NCI-H2196 (cell line): Measurements from ENCODE around the gene COX11.

Experiments used
- DNase-seq: peaks from one replicate; lab custom pipeline; 2025; ENCODE audit not compliant: unreplicated experiment; lab: John Stamatoyannopoulos, UW

The COX11 gene

DNA sequence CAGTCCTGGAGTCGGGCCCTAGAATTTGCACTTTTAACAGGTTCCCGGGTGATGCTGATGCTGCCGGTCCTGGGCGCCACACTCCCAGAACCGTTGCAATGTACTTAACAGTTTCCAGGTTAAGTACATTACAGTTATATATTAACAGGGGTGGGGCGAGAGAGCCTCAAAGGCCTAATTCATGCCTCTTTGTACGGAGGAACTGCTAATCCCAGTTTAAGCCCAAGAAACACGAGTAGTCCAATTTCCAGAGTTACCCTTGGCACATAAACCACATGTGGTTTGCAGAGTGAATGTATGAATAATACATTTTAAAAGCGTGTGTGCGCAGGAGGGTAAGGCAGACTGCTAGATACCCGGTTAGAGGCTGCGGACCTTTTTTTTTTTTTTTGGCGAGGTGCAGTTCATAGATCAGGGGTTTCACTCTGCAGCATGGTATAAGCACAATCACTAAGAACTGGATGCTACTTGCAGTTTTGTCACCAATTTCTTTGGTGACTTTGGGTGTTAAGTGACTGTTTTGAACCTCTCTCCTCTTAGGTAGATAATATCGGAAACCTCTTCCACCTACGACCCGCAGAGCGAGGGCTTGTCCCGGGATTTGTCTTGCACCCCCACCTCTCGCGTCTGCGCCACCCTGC, 713 bp downstream of the COX11 start:
- no peak for DNase-seq

DNA sequence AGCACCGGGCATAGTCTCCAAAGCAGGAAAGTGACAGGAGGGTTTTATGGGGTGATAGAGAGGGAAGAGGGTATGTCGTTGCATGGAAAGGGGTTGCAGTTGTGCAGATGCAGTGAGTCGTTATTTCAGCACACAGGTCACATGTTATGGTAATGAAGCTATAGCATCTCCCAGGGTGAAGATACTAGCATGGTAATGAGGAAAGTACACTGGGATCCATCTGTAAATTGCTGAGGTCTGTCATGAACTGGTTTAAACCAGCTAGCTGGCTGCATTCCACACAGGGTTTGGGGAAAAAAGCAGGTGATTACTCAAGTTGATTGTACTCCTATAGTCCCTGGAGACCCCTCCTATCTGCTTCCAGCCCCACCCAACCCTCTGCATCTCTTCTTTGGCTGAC, 11.7 kb downstream of the COX11 start:
- no peak for DNase-seq

DNA sequence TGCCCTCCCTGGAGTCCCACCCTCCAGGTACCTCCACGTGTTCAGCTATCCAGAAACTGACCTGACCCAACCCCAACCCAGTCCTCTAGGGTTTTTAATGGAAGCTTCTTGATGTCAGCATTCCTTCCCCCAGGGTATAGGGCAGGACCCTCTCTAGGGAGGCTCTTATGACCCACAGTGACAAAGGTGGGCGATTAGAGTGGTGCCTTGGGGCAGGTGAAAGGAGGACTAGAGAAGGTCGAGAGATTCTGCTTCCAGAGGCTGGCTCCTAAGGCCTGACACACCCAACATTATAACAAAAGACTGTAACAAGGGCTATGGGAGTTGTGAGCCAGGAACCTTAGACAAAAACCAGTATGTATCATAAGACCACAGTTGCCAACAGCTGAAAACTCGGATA, 17.2 kb downstream of the COX11 start:
- DNase-seq = no peak

DNA sequence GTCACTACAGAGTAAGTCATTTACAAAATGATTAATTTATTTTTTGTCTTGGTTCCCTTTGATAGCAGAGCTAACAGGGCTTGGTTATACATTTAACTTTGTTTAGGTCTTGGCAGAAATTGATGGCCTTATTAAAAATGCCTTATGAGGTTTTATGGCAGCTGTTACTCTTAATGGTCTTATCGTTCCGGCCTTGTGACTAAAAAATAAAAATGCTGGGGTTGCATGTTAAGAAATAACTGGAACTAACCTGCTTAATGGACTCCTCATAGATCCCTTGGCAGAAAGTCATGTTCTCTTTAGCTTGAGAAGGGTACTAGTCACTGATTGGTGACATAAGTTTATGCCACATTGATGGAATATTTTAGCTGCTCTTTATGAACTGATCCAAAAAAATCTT, 18.3 kb downstream of the COX11 start:
- DNase-seq = no peak

DNA sequence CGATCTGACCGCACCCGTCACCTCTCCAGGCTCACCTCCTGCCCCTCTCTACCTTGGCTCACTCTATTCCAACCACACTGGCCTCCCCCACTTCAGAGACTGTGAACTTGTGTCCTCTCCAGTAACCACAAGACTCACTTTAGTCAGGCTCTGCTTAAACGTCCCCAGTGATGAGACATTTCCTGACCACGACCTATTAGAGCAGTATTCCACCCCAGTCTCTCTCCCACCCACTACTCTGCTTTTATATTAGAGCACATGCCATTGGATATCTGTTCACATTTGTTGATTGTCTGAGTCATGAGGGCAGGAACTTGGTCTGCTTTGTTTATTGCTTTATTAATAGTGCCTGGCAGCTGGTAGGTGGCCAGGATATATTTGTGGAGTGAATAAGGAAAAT, 20.1 kb downstream of the COX11 start:
- DNase-seq = no peak

DNA sequence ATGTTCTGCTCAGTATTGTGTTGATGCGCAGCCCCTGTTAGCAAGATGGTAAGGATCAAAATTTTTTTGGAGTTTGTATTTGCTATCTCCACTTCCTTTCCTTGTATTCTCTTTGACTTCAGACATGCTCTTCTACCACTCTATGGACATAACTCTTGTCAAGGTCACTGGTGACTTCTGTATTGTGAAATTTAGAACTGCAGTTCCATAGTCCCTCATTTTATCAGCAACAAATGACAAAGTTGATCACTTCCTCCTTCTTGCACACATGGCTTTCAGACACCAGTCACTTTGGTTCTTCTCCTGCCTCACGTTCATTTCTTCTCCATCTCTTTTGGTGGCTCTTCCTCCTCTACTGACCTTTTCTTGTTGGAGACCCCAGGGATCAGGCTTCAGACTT, 21.1 kb downstream of the COX11 start:
- no peak for DNase-seq

DNA sequence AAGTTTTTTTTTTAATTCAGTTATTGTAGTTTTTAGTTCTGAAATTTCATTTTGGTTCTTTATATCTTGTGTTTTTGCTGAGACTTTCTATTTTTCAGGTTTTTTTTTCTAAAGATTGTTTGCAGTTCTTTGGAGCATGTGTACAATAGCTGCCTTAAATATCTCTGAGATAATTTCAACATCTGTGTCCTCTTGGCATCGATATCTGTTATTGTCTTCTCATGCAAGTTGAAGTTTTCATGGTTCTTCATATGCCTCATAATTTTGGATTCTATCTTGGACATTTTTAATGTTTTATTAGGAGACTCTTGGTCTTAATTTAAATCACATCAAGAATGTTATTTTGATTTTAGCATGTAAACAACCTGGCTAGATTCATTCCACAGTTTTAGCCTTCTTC, 22.8 kb downstream of the COX11 start:
- no peak for DNase-seq

DNA sequence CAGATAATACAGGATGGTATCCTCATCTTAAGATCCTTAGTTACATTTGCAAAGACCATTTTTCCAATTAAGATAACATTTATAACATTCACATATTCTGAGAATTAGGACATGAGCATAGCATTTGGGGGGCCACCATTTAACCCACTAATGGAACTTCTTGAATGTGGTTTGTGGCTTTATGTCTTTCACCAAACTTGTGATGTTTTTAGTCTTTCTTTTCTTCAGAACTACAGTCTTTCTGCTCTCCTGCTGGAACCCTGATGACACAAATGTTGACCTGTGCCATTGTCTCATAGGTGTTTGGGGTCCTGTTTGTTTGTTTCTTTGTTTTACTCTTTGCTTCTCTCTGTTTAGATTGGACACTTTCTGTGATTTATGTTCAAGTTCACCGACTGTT, 23.2 kb downstream of the COX11 start:
- no peak for DNase-seq

DNA sequence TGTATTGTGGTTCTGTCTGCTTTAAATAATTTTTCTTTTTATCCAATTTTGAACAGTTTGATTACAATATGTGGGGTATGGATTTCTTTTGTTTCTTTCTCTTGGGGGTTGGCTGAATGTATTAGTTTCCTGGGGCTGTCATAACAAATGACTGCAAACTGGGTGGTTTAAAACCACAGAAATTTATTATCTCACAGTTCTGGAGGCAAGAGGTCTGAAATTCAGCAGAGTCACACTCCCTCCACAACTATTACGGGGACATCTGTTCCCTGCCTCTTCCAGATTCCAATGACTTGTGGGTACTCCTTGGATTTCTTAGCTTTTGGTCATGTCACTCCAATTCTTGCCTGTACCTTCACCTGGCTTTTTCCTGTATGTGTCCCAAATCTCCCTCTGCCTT, 23.7 kb downstream of the COX11 start:
- DNase-seq = no peak

DNA sequence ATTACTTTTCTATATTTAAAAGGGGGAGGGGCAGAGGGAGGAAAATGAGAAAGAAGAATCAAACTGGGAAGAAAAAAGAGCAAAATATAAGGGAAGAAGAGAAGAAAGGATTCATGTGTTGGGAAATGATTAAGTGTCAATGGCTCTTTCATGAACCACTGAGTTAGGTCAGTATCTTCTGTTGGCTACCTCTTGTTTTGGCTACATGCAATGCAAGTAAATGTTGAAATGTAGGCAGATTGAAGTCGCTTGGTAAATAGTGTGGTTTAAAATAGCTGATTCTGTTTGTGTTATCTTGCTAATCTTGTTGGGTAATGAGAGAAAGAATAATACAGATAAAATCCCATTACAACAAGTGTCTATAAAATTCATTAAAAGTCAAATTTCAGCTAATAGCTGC, 27.2 kb downstream of the COX11 start:
- no peak for DNase-seq

DNA sequence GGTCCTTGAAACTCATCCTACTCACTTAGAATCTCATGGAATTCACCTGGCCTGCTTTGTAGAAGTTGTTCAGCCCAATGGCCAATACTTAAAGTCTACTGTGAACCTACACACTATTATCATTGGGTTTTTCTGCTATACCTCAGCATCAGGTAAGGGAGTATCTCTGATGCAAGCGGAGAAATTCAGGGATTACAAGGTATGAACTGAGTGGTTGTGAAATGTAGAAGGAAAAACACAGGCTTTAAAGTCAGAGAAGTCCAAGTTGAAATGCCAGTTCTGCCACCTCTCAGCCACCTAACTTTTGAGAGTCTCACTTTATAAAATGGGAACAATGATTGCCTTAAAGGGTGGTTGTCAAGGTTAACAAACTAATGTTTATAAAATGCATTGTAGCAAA, 31.0 kb downstream of the COX11 start:
- no peak for DNase-seq

DNA sequence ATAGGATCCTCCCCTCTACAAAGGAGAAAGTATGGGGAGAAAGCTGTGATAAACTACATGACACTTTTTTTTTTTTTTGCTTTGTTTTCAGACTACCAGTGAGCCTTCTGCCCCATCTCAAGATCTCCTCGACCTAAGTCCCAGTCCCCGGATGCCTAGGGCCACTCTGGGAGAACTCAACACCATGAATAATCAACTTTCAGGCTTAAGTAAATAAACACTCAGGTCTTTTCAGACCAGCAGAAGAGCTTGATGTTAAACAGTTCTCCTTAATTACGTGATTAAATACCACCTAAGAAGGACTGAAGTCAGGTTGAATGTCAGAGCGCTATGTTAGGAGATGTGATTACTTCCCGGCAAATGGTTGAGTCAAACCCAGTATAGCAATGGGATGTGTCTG, 31.4 kb downstream of the COX11 start:
- DNase-seq = no peak

DNA sequence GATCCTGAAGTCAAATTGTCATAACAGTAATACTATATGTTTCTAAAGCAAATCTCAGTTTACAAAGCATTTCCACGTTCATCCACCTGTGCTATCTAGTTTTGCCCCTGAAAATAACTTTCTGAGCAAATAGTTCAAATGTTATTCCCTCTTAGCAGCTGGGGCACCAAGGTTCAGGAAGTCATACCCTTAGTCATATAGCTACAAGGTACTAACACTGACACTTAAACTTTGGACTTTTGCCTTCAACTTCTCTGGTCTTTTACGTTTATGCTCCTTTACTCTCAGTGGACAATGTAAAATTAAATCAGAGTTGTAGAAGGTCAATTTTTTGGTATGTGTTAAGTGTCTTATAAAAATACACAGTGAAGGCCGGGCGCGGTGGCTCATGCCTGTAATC, 33.0 kb downstream of the COX11 start:
- no peak for DNase-seq

DNA sequence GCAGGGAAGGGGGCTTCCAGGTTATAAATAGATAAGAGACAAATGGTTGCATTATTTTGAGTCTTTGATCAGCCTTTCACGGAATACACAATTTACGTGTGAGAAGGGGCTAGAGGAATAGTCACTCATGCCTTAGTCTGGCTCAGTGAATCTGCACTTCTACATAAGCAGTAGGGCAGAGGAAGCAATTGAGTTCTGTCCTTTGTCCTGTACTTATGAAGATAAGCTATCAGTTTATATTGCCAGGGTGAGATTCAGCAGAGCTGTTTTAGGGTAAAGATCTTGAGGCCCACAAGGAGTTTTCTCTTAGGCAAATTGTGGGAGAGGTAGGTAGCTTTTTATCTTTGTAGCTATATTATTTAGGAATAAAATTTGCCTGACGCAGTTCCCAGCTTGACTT, 34.5 kb downstream of the COX11 start:
- DNase-seq = no peak

DNA sequence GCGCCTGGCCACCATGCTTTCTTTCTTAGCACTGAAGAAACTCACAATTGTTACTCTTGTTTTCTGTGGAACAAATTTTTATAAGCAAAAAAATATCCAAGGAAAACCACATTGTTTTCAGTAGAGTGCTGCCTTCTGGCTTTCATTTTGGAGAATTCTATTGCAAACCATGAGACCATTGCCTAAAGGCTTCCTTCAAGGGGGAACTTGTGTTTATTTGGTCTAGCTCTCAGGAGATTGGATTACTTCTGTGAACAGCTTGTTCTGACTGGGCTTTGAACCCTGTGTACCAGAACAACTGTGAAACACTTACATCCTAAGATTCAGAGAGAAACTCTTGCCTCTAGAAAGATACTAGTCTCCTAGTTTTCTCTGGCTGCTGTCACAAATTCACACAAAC, 35.7 kb downstream of the COX11 start:
- DNase-seq = no peak

DNA sequence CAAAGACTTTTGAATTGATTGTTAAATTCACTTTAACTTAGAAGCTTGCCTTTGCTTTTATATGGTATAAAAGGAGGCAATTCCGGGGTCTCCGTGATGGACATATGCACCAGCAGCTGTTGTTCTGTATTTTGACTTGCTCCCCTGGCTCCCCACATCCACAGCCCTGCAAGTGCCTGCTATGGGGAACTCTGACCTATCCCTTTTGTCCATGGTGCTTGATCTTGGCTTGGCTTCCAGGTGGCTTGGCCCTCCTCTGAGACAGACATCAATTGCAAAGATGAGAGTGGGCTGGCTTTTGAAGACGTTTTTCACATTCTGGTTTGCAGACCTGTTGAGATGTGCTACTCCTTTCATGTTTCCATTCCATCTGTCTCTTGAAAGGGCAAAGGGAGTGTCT, 40.9 kb downstream of the COX11 start:
- no peak for DNase-seq

DNA sequence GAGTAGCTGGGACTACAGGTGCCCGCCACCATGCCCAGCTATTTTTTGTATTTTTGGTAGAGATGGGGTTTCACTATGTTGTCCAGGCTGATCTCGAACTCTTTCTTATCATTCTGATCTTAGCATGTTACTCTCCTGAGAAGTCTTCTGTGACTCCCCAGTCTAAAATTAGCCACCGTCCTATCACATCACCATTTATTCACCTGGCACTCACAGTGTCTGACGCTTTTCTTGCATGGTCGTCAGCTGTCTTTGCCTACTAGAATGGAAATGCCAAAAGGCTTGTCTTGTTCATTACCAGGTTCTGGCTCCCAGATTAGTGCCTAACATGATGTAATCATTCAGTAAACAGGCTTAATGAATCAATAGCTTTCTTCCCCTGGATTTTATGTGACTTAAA, 44.0 kb downstream of the COX11 start:
- no peak for DNase-seq

DNA sequence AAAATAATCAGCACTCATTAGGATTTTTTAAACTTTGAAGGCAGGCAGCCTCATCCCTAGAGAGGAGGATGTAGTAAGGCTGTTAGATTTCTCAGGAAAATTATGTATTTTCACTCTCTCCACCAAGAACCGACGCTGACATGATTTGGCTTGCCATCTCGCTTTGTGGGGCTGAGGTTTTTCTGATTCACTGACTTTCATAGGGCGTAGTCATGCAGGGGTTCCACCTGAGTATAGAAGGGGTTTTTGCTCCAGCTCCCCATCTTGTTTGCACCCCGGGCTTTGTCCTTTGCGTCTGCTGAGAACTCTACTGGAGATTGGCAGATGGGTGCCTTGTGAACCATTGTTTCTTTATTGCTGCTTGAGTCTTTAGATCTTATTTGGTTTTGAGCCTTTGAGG, 47.6 kb downstream of the COX11 start:
- DNase-seq = no peak

DNA sequence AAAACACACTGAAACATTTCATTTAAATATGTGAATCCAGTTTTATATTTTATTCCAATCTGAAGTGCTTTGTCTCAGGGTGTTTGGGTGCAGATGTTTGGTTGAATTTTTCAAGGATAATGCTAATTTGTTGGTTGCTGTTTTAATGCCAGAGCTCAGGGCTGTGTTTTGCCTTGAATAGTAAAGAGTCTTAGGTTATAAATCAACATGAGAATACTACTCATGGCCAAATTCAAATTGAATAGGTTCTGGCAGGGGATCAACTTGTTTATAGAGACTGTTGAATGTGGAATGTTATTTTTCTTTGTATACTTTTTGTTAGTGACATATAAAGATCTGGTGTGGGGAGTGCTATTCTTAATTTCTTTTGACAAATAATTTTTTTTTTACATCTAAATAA, 49.0 kb downstream of the COX11 start:
- no peak for DNase-seq

DNA sequence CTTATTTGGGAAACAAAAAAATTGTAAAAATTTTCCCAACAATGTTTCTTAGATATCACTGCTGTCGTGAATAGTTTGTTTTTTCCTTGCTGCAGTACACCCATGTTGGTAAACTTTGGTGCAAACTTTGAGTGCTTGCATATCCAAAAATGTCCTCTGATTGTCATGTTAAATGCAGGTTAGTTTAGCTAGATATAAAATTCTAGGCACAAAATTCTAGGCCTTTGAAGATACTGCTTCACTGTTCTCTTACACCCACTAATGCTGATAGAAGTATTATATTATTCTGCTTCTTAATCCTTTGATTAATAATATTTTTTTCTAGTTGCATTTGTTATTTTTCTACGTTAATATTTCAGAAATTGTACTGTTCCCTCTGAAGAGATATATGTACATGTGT, 51.7 kb downstream of the COX11 start:
- DNase-seq = no peak
